GM18519 (cell line): Measurements from ENCODE around the gene KIRREL3.

ENCODE experiments used
- ATAC-seq: cut with Tn5 transposase; IDR thresholded peaks from one replicate; pipeline ENCODE4 v1.9.1; 2021; ENCODE audit warnings: mild to moderate bottlenecking, moderate library complexity; ENCODE audit not compliant: unreplicated experiment, low FRiP score

Gene KIRREL3

DNA sequence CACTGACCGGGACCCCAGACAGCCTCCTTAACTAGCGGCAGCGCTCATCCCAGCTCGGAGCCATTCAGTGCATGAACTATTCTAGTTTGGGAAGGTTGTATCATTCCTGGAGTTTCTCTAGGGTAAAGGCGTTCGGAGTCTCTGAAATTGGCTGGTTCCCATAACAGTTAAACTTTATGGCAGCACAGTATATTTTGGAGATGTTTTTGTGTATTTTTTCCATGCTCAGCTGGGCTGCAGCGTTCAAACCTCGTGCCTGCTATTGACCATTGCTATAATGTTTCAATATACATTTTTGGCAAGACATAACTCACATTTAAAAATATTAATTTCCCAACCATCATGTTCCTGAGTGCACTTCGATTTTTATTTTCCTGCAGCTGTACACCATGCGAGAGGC, 475.4 kb downstream of the KIRREL3 start:
- ATAC-seq: no peak

DNA sequence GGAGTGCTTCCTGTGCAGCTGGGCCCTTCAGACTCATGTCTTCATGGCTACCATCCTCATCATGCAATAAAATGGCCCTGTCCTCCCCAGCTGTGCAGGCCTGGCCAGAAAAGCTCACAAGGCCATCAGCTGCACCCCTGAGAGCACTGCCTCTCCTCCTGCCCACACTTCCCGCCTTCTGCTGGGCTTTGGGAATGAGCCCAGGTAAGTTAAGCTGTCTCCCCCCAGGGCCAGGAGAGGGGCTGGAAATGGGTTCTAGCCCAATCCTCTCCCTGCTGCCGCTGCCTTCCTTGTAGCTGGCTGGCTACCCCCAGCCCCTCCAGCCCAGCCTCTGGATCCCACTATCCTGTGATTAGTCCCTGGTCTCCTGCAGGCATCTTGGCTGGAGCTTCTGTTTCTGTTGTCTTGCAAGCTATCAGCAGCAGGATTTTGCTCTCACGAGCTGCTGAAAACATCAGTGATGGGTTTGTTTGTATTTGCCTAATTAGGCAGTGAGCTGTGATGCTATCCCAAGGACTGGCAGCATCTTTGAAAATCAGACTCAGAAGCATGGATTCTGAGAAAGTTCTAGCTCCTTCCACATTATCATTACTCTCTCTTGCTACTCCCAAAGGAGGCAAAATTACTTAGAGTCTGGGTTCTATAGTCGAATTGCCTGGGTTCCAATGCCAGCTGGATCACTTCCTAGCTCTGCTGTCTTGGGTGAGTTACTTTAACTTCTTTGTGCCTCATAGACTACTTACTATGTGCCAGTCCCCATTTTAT, 476.9 kb downstream of the KIRREL3 start:
- no peak for ATAC-seq

DNA sequence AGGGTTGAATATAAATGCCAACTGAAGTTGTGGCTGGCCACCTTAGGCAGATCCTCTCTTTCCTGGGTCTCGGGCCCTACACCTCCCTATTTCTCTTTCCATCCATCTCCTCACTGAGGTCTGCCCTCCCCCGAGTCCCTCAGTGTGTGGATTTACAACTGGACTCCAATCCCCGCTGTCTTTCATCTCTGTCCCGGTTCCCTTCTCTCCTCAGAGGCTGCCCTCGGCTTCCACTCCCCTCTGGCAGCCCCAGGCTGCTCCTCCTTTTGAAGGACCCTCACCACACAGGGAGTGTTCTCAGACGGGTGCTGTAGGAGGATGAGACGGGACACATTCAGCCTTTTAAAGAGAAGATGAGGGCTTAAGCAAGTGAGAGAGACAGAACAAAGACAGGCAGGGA, 478.0 kb downstream of the KIRREL3 start:
- no peak for ATAC-seq

DNA sequence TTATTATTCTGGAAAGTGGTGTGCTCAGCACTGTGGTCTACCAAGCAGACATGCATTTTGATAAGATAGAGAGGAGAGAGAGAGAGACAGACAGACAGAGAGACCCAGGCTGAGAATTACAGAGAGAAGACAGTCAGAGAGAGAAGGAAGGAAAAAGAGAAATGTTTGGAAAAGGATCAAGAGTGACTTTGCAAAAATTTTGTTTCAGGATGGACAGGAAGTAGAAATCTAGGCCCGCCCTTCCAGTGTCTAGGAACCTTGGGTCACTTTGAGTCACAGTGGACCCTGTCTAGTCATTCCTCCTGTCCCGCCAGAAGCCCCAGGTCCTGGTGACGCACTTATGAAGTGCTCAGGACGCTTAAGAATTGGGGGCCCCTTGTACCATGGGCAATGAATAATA, 478.4 kb downstream of the KIRREL3 start:
- ATAC-seq: no peak

DNA sequence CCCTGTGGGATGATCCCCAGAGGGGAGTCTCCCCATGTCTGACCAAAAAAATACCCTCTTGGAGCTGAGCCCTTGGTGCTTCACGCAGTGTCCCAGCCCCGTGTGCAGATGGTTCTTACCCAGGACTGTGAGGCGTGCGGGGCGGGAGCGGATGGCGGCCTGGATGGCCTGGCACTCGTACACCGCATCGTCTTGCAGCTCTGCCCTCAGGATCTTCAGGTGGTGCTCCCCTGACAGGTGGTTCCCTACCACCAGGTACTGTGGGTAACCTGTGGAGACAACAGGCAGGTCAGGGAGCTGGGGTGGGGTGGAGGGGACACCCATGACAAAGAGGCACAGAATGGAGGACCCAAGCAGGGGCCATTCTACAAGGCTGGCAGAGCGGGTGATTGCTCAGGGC, 479.4 kb downstream of the KIRREL3 start:
- ATAC-seq: no peak

DNA sequence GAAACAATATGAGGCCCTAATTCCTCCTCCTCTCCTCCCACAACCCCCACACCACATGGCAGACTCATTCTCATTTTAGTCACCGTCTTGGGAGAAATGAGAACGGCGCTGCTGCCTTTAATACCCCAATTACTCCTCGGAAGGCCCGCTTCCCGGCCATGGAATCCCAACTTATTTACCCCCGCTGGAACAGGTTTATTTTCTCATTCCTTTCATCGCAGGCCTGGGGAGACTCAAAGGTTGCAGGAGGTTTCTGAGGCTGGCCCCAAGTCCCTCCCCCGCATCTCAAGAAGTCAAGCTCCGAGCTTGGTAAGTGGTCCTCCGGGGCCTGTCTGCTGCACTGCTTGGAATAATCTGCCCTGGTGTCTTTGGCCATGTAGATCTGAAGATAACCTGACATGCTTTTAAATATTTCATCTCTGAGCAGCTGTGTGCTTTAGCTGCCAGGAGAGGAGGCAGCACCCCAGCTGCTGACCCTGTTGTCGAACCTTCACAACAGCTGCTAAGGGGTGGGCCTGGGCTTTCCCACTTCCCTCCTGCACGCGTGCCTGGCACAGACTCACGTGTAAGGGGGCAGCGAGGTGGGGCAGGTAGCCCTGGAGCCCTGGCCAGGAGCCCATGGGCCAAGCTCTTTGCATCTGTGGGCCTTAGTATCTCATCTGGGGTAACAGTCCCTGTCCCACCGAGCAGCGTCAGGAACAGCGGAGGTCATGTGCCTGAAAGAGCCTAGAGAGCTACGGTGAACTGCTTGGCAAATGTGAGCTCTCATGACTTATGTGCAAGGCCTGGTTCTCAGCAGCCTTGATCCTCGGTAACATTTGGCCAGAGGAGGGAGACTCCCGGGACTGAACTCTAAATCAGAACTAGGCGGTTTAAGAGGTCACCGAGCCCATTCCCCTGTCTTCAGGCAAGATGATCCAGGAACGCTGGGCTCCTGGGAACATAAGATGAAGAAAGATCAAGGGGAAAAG, 480.5 kb downstream of the KIRREL3 start:
- no peak for ATAC-seq

DNA sequence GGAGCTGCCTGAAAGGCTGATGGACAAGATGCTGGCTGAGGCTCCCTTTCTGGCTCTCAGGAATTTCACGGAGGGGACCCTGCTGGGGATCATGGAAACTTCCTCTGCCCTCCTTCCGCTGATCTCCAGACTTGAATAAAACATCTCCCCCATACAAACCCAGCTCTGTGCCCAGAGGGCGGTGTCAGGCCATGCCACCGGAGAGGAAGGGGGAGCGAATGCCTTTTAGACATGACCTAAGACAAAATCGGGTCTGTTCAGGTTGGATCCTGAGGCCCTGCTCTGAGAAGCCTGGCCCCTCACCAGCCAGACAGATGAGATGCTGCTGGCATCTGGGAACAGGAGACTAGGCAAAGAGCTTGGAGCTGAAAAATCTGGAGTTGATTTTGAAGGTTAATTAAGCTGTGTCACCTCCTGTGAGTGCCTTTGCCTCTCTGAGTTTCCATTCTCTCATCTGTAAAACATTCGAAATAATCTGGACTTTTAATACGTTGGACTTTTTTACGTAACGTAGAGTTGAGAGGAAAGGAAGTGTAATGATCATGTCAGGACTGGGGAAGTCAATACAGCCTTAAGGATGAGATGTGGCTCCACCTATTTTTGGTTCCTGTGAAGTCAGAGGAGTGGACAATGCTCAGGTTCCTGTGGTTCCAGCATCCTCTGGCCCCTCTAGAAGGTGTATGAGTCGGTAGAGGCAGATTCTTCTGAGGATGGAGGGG, 481.4 kb downstream of the KIRREL3 start:
- ATAC-seq: no peak

DNA sequence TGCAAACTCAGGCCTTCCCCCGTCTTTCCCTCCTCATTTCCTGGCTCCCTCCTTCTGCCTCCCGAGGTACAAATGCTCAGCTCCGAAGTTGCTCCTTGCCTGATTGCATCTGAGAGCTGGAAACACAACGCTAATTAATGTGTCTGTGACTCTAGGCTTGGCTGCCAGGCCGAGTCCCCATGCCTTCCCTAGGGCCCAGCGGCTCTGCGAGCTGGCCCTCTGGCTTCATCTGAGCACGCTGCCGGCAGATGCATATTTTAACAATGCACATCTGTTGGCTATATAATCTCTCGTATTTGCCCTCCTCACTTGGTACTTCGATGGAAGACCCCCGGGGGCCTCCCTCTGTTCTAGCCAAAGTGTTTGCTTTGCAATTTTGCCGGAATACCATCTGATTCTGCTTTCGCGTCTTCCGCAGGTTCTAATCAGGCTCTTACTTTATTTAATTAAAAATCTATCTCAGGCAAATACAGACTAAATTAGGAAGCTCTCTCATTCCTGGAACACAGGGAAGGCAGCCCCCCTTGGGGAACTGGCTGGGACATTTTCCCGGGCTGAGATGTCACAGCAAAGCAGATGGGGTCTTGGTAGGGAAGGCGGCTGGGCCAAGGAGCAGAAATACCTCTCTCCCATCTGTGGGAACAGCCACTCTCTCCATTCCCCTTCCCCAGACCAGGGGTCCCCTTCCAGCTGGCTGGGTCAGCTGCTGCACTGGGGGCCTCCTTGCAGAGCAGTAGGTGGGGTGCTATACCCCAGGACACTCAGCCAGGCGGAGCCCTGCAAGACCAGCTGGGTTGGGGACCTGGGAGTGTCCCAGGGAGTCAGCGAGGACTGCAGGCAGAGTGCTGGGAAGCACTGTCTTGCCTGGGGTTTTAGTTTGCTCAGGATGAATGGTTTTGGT, 482.2 kb downstream of the KIRREL3 start:
- no peak for ATAC-seq

DNA sequence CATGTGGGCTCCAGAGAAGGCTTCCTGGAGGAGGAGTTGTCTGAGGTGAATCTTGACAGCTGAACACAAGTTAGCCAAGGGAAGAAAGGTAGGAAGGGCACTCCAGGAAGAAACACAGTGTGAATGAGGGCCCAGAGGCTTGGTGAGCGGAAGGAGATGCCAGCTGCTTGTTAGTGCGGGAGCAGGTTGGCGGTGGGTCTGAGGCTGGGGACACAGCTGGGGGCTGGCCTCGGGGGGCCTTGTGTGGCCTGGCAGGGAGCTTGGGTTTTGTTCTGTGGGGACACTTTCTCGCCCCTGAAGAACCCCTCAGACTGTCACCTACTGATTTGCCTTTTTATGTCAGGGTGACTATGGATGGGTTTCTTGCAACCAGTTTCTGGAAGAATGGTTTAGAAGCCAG, 485.1 kb downstream of the KIRREL3 start:
- no peak for ATAC-seq

DNA sequence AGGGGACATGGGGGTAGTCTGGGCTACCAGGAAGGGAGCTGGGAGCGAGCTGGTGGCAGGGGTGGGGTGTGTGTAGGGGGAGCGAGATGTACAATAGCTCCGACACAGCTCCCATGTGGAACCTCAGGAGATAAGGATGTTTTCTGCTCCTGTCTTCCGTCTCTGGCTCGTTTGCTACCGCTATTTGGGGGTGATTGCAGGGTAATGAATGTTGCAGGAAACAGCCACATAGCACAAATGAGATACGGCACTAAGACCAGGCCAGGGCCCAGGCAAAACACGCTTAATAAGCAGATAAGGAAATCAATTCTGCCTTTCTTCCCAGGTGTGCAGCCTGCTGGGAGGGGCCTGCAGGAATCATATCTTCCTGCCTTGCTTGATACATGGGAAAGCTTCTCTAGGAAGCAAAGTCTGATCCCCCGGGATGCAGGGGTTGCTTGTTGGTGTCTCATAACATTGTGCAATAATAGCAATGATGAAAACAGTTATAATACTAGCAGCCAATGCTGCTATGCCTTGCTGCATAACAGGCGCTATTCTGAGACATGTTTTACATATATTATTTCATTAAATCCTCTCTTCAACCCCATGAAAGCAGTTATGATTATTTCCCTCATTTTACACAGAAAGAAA, 486.4 kb downstream of the KIRREL3 start:
- no peak for ATAC-seq

DNA sequence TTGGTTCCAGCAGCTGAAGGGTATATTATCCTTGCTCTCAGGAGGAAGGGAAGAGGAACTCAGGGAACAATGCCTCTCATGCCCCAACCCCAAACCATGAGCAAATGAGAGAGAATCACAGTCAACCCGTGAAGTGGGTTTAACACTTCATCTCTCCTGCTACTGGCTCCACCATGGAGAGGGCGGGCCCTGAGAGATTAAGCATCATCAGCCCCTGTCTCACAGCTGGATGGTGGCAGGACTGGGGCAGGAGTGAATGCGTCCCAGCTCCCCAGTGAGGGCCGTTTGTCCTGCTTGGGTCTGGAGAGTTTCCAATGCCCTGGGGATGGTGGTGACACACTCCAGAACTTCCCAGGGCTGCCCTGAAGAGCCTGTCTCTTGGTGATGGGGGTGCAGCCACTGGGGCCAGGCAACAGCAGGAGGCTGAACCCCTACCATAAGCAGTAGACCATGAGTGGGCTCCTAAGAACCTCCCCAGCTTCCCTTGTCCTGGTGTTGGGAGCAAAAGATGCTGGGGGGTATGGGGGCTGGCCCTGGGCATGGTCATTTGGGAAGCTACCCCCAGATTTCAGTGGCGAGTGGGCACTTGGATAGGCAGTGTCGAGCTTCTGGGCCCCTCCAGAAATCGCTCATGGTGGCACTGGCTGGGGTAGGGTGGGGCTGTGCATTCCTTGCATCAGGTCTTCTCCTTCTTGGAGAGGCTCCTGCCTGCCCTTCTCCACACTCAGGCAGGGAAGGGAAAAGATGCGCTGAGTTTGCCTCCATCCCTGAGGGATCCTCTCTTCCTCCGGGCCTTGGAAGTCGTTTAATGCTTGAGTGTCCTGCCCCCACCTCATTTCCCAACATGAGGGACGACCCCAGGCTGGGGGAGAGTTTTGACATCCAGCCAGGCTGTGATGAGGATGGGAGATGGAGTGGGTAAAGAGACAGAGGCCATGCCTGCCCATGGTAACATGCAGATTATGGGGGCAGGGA, 487.5 kb downstream of the KIRREL3 start:
- no peak for ATAC-seq

DNA sequence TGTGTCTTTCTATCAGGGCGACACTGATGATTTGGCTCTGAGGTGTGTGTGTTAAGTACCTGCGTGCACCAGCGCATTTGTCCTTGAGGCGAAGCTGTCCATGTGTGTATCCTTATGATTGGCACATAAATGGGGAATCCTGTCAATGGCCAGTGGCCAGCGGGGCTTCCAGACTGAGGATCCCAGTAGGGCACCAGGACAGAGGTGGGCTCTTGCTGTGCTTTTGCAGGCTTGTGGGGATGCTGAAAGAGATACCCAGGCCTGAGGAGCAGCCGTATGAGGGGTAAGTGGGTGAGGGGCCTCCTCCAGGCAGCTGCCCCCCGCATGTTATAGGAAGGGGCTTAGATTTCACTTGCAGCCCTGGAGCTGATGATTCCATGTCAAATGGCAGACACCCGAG, 488.3 kb downstream of the KIRREL3 start:
- ATAC-seq: no peak

DNA sequence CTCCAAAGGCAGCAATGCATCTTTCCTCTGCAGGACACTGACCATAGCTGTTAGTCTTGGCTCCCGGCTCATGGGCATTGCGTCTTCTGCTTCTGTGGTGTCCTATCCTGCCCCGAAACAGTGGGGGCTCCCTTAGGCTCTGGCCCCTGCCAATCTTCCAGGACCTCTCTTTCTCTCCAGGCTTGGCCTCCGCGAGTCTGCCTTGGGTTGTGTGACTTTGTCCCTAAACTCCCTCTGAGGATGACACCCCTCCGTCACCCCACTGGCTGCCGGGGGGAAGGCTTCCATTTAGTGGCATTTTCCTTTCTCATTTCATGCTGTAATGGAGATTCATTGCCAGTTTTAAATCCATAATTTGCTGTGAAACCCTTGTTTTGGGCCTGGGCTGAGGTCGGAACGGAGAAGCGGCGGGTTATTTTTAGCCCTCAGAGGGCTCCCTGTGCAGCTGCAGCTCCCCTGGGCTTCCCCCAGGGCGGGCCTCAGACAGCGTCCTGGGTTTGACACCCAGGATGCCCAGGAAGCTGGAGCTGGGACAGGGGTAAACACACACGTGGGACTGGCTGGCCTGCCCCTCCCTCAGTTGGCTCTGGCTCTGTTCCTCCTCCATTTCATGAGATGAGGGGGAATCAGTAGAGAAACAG, 489.0 kb downstream of the KIRREL3 start:
- ATAC-seq: no peak

DNA sequence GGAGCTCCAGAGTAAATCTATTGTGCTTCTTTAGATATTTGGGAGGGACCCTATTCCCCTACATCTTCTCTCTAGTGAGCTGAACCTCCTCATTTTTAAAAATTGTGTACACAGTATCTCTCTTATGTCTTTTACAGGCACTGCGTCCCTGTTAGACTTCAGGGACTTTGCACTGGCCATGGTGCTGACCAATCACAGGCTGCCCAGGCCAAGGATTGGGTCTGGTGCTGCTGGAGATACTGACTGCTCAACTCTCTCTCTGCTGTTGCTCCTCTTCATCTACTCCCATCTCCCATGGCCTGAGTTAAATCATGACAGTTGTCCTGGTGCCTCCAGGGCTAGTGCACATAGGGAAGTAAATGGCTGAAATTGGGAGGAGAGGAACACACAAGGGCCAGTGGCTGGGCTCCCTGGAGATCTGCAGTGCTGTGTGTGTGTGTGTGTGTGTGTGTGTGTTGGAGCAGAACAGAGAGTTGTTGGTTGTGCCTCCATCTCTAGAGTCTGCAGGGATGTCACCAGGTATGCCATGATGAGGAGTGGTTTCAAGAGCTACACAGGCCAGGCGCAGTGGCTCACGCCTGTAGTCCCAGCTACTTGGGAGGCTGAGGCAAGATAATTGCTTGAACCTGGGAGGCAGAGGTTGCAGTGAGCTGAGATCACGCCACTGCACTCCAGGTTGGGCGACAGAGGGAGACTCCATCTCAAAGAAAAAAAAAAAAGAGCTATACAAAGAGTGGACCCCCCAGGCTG, 489.8 kb downstream of the KIRREL3 start:
- no peak for ATAC-seq

DNA sequence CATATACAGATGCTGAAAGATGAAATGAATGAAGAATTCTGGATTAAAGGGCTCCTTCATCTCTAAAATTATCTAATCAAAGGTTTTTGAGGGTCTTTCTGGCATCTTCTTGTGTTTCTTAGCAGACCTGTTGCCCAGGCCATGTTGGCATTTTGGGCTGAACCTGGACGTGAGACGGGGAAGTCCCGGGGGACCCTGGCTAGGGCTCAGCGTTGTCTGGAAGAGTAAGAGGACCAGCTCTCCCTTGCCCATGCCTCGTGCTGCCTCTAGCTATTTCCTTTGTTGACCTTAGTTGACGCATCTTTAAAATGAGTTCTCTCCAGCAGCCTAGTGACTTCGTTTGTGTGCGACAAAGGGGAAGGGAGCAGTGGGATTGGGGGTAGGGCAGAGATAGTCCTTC, 492.9 kb downstream of the KIRREL3 start:
- ATAC-seq: no peak

DNA sequence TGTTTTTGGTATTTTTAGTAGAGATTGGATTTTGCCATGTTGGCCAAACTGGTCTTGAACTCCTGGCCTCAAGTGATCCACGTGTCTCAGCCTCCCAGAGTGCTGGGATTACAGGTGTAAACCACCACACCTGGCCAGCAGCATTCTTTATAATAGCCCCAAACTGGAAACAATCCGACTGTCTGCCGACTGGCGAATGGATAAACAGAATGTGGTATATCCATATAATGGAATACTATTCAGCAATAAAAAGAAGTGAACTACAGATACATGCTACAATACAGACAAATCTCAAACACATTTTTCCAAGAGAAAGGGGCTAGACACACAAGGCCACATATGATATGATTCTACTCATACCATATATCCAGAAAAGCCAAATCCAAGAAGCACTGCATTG, 493.8 kb downstream of the KIRREL3 start:
- no peak for ATAC-seq

DNA sequence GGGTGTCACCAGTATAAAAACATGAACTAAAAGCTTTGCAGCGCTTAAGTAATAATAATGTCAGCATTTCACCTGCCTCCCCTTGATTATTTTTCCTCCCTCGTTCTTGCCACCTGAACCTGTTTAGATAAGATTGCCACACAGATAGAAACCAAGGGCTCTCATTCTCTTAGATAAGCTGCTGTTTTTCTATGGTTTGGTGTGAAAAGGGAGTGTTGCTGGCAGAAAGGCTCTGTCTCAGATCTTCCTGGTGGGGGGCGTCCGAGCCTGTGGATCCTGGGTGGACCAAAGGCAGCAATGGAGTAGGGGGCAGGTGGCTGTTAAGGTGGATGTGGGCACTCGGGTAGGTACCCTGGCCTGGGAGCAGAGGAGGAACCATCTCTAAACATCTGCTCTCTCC, 497.6 kb downstream of the KIRREL3 start:
- ATAC-seq: no peak
